NCI-H69 (cell line): ENCODE measurements around the gene STK4.

Experiments used
- DNase-seq: peaks from one replicate; lab custom pipeline; 2025; lab: John Stamatoyannopoulos, UW

STK4 gene

GRCh38 chr20:44966030-44966961 is at the start of gene STK4:
Gene STK4, plus strand, starts transcription at chr20:44966512. Its CDS starts 57 bp downstream, at chr20:44966569.
- DNase-seq: peak; percentile 94

DNA sequence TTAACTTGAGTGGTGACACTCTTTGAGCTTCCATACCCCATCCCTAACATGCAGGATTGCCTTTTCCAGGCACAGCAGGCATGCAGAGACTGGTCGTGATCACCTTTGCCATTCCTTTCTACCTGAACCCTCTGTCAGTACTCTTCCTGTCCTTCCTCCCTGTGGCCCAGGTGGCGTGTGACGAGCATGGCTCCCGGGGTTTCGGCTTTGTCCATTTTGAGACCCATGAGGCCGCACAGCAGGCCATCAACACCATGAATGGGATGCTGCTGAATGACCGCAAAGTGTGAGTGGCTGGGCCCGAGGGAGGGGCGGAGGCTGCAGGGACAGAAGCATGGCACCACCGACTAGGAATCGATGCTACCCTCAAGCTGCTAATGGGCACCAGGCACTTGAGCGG is 49.7 kb upstream of the STK4 start:
- no peak for DNase-seq

DNA sequence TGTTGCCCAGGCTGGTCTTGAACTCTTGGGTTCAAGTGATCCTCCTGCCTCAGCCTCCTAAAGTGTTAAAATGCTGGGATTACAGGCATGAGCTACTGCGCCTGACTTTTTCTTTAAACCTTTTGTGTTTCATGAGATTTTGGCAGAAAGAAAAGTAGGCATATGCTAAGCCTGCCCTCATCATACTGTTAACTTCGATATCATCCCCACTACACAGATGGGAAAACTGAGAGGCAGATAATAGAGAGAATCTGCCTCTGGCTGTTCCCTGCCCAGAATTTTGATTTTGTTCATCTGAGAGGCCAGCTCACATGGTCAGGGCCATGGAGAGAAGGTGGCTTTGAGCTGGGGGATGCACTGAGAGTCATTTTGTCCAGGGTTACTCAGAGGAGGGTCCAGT is 48.9 kb upstream of the STK4 start:
- no peak for DNase-seq

GRCh38 chr20:44918342-44918741 is 48.0 kb upstream of the STK4 start:
- DNase-seq: no peak

DNA sequence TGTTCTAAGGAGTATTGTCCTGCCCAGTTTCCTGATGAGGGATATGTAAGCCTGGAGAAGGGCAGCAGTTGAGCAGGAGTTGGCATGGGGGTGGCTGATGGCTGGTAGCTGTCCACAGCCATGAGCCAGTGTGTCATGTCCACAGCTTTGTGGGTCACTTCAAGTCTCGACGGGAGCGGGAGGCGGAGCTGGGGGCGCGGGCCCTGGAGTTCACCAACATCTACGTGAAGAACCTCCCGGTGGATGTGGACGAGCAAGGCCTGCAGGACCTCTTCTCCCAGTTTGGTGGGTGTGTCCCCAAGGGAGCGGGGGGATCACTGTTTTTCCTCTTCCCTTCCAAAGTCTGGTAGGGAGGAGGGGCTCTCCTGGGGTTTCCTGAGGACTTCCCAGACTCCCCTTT is 47.6 kb upstream of the STK4 start:
- DNase-seq: no peak

GRCh38 chr20:44921447-44921846 is 44.9 kb upstream of the STK4 start:
- DNase-seq: no peak

DNA sequence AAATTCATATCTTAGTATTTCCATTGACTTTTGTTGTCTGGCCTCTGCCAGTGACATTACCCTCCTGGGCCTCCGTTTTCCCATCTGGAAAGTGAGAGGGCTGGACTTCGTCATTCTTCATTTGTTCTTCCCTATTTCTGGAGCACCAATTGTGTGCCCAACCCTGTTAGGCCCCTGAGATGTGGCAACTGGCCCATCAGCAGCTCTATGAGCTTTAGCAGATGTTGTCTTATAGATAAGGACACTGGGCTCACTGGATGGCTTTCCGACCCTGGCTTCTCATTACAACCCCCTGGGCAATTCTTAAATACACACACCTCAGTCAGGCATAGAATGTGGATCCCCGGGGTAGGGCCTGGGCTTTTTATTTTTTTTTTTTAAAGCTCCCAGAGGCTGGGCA is 41.8 kb upstream of the STK4 start:
- DNase-seq: no peak

DNA sequence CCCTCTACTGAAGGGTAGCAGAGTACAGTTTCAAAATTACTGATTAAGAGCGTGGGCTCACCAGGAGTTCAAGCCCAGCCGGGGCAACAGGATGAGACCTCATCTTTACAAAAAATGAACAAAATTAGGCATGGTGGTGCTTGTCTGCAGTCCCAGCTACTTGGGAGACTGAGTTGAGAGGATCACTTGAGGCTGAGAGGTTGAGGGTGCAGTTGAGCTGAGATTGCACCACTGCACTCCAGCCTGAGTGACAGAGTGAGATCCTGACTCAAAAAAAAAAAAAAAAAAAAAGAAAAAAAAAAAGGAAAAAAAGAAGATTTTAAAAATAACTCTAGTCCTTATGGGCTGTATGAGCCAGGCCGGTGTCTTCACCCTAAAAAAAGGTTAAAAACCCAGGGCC is 37.7 kb upstream of the STK4 start:
- DNase-seq: no peak

DNA sequence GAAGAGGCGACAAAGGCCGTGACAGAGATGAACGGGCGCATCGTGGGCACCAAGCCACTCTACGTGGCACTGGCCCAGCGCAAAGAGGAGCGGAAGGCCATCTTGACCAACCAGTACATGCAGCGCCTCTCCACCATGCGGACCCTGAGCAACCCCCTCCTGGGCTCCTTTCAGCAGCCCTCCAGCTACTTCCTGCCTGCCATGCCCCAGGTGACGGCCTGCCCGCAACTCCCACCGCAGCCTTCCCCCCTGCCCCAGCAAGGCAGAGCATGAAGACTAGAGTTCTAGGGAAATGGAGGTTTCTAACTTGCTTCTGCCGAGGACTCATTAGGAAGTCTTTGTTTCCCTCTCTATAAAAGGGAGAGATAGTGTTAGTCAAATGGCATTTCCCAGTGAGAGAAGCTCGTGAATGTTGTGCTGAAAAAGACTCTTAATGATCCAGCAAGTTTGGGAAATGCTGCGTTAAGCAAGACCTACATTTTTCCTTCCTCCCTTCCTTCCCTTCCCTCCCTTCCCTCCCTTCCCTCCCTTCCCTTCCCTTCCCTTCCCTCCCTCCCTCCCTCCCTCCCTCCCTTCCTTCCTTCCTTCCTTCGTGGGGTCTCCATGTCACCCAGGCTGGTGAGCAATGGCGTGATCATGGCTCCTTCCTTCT is 35.7 kb upstream of the STK4 start:
- no peak for DNase-seq

GRCh38 chr20:44931911-44932310 is 34.4 kb upstream of the STK4 start:
- DNase-seq: no peak

GRCh38 chr20:44932916-44933315 is 33.4 kb upstream of the STK4 start:
- DNase-seq: no peak

- no peak for DNase-seq
Observed at GRCh38 chr20:44936510-44936909, 29.8 kb upstream of the STK4 start.

GRCh38 chr20:44938637-44939036 is 27.7 kb upstream of the STK4 start:
- DNase-seq: no peak

DNA sequence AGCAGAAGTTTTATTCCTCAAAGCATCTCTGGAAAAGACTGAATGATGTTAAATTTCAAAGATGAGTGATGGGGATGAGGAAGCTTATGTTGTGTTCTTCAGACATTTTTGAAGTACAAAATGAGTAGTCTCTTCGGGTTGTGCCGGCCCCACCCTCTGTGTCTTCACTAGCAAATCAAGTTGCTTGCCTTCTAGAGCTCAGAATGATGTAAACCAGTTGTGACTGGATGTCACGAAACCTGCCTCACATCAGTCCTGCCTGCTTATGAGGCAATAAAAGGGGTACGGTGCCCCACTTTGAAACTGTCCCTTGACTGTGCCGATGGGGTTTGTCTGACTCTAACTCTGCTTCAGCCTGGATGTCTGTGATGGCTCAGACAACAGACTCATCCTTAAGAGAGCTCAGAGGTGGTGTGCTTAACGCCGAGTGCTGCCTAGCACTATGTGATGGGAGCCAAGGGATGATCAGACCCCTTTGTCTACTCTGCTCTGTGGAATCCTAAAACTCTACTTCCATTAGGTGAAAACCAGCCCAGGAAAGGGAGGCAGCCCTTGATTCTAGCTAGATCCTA is 25.1 kb upstream of the STK4 start:
- no peak for DNase-seq

DNA sequence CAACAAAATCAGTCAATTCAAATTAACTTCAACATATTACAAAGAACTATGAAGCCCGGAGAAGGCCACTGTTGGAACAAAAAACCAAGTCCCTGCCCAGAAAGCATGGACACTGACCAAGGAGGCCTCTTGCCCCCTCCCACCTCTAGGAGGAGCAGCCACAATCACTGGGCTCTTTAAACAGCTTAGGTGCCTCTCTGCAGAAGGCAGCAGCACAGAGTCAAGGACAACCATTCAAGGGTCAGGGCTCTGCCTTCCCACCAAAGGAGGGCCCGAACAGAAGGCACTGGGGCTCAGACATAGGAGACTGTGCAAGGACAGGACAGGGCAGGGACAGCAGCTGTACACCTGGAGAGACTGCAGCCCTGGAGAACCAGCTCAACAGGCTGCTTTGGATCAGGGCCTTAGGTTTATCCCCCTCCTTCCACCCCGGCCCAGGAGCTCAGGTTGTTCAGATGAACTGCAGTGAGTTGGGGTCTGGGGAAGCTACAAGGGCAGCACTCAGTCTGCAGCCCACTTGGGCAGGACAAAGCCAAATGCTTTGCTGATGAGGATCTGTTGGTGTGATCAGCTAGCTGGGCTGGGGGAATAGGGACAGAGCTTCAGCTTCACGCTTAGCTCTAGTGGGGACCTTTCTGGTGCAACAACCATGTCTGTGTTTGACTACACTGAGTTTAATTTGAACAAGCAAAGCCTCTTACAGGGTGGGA is 23.9 kb upstream of the STK4 start:
- DNase-seq: no peak

DNA sequence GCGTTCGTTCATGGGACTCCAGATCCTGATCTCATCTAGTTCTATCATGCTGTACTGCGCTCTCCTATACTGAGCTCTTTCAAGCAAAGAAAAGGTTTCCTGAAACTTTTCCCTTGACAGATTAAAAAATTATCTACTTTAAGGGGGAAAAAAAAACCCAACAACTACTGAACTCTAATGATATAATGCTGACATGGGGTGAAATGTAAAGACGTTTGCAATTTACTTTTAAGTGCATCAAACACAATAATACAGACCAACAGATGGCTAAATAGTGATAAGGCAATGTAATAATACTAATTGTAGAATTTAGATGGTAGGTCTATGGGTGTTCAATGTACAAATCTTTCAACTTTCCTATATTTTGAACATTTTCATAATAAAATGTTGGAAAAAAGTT is 22.5 kb upstream of the STK4 start:
- DNase-seq: no peak

DNA sequence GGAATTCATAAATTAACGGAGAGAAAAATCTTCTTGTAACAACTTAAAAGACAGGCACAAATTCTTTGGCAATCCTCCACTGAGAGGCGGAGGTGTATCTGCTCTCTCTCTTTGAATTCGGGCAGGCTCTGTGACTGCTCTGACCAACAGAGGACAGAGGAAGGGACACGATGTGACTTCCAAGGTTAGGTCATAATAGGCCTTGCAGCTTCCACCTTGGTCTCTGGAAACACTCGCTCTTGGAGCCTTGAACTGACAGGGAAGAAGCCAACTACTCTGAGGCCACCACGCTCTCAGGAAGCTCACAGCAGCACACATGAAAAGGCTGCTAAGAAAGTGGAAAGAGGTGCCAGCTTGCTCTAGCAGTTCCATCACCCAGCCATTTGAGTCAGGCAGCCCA is 21.1 kb upstream of the STK4 start:
- DNase-seq: no peak

DNA sequence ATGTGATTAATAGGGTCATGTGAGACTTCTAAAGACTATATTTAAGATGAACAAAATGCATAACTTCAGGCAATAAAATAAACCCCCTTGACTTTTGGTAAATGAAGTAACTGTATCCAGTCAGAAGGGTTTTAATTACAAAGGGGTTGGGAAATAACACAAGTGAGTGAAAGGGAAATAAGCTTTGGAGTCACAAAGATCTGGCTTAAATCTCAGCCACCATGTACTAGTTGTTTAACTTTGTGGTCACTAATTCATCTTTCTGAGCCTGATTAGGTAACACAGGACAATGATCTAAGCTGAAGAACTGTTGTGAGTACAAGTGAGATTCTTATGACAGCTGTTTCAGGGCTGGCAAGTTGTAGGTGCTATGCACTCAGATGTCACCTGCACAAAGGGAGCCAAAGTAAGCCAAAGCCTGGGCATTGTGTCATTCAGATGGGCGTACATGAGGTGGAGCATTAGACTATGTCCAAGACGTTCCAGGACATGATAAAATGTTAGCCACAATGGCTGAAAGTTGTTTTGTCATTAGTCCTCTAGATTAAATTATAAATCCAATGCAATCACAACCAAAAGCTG is 19.9 kb upstream of the STK4 start:
- DNase-seq: no peak

GRCh38 chr20:44948107-44948506 is 18.2 kb upstream of the STK4 start:
- DNase-seq: no peak

DNA sequence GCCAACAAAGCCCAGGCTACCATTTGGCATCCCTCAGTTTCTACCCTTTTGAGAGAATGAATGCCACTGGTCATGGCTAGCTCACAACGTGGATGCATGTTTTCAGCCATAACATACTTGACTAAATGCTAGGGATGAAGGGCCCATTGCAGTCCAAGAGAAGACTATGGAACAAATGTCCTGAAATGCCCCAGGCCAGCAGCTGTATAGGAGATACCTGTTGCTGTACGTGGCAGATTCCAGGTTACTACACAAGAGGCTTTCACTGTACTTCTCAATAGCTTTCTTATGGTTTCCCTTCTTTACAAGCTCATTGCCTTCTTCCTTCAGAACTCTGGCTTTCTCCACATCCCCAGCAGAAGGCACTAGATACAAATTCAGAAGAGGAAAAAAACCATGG is 17.8 kb upstream of the STK4 start:
- no peak for DNase-seq

- no peak for DNase-seq
Observed at GRCh38 chr20:44950368-44950767, 15.9 kb upstream of the STK4 start.

DNA sequence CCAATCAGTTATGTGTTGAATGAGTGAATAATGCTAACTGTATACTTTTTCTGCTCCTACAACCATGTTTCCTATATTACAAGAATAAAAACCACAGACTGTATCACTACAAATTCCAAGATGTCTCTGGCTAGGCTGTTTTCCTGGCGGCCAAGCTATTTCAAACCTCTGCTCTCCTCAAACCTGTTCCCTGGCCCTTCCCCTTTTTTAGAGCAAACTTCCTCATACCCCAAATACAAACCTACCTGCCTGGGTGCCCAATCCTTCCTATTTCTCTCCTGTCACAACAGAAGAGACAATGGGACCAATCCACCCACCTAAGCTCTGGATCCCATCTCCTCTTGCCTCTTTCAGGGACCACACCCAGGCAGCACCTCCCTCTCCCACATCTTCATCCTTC is 13.6 kb upstream of the STK4 start:
- no peak for DNase-seq
